GM12801 (cell line): Measurements from ENCODE around the gene NDRG2.

Source experiments
- TF ChIP-seq, protein P1 (sequence below): IDR thresholded peaks from one replicate; pipeline ENCODE4 v1.5.1; 2011; ENCODE audit warnings: control low read depth; ENCODE audit not compliant: insufficient read length; ENCODE audit errors: extremely low read depth

NDRG2 gene

DNA sequence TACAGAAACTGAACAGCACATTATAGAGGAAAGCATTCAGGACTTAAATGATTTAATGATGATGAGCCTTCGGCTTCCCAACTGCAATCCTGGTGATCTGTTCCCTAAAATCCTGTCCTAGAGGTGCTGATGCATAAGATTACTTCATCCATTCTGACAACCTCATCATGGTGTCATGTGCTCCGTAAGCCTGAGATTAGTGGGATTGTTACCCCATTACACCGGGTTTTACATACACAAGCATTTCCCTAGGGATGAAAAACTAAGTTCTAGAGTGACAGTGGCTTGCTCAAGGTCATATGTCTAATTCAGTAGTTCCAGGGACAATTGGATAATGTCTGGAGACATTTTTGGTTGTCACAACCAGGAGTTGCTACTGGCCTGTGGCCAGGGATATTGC lies 12.3 kb upstream of the NDRG2 start:
- TF ChIP-seq, protein P1, sequence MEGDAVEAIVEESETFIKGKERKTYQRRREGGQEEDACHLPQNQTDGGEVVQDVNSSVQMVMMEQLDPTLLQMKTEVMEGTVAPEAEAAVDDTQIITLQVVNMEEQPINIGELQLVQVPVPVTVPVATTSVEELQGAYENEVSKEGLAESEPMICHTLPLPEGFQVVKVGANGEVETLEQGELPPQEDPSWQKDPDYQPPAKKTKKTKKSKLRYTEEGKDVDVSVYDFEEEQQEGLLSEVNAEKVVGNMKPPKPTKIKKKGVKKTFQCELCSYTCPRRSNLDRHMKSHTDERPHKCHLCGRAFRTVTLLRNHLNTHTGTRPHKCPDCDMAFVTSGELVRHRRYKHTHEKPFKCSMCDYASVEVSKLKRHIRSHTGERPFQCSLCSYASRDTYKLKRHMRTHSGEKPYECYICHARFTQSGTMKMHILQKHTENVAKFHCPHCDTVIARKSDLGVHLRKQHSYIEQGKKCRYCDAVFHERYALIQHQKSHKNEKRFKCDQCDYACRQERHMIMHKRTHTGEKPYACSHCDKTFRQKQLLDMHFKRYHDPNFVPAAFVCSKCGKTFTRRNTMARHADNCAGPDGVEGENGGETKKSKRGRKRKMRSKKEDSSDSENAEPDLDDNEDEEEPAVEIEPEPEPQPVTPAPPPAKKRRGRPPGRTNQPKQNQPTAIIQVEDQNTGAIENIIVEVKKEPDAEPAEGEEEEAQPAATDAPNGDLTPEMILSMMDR, result no peak

DNA sequence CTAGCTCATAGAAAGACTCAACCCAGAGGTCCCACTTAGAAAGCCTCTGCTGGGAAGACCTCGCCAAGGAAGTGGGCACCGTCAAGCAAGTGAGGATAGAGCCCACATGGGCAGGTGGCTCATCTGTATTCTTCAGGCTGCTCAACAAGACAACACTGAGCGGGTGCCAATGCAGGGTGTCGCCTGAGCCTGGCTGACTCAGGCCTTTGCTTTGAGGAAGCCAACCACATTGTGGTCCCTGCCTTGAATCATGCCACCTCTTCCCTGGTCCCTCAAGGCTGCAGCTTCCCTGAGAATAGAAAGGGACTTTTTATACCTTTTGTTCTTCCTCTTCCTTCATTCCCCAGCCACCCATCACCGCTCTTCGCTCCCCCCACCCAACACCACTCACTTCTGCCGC lies 11.9 kb upstream of the NDRG2 start:
- TF ChIP-seq, protein P1, result no peak

DNA sequence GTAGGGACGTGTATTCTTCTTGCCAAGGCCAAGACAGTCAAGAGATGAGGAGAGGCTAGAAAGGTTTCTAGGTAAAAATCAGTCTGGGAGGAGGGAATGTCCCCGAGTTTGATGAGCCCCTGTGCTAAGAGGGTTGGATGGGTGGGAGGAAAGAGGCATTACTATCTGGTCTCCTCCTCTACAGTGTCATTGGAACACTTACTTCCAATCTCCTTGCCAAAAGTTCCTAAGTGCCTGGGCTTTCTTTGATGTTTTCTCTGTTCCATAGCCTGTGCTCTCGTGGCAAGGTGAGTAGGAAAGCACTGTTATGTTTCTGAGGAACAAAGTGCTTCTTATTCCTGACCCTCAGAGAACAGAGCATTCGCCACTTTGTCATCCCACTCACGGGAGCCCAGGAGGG lies 9.8 kb upstream of the NDRG2 start, which contains the start of gene RNASE13:
TSS of gene RNASE13 (minus strand) at position 101 of the 400 bp plus-strand sequence. CDS start 519 bp downstream, outside the sequence.
- TF ChIP-seq, protein P1, result no peak

DNA sequence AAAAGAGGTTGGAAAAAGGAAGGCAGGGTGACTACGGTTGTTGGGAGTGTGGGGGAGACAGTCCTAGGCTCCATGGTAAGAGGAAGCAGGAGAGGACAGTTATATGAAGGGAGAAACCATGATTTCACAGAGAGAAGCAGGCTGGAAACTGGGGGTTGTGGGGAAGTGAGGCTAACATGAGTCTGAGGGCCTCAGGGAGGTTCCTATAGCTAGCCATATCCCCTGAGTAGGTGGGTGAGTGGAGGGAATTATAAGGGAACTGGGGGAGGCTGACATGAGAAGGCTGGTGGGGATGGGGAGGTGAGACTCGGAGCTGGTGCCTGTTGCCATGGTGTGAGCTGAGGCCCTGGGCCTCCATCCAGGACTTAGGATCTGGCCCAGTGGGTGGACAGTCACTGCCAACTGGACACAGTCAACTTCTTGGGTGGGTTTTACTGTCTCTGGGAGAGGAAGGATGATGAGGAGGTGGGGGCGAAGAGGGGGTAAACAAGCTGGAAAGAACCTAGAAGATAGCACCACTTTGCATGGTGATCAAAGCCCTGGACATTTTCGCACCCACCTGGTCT lies 8.4 kb upstream of the NDRG2 start:
- TF ChIP-seq, protein P1, result no peak

DNA sequence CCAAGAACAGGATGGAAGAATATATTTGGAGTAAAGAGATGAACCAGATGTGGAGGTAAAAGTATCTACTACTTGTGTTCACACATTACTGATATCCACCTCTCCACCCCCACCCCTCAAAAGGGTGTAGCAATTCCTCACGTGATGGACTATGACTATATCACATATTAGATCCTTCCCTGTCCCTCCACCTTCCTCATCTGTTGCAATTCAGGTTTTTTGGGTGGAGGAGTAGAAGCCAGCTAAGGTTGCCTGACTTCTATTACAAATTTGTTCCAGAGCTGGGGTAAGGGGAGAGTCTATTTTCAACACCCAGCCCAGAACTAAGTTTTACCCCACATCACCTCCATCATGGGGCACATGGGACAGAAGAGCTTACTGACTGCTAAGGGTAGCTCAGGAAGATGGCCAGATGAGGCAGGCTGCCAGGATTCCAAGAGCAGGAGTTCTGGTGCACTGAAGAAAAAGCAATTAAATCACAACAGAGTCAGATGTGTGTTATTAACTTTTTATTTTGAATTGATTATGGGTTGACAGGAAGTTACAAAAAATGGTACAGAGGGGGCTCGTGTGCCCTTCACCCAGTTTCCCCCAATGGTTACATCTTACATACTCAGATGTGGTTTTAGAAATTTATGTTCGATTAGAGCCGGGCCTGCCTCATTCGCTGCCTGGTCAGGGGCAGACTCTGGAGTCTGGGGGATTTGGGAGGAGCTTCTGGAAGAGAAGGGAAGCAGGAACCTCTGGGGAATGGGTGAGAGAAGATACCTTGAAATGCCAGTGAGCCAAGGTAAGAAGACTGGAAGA lies 7.7 kb upstream of the NDRG2 start:
- TF ChIP-seq, protein P1, result no peak

DNA sequence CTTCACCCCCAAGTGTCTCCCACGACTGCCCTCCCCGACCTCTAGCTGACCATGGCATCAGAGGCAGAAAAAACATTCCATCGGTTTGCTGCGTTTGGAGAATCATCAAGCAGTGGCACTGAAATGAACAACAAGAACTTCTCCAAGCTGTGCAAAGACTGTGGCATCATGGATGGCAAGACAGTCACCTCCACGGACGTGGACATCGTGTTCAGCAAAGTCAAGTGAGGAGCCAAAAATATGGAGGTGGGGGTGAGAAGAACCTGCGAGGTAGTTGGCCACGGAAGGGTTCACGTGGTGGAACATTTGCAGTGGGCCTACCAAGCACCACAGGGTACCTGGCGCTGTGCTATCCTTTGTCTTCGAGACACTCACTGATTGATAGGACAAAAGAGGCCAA lies 5.7 kb upstream of the NDRG2 start:
- TF ChIP-seq, protein P1, result no peak

DNA sequence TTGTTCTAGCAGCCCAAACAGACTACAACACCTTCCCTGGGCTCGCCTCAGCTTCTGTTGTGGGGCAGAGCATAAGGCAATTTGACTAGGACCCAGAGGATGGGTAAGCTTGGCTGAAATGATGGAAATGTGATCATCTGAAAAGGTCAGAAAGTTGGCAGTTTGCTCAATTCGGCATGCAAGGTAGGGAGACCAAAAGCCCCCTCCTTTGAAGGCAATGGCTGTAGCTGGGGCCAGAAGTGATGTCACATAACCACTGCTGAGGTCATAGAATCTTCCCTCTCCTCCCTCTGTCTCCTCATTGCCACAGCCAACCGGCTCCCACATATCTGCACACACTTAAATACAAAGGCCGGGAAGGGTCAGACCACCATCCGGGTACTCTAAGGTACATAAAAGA lies 5.1 kb upstream of the NDRG2 start, which contains the start of gene TPPP2:
TSS of gene TPPP2 (plus strand) at position 301 of the 400 bp plus-strand sequence. CDS start 365 bp downstream, outside the sequence.
- TF ChIP-seq, protein P1, result no peak
